NOMO-1 (cell line): ENCODE measurements around the gene TARBP1.
"Not testable (repeated sequence)": the region's sequence is repeated elsewhere in the genome, so short reads cannot be mapped to it uniquely, and the experiment has no call there.

Experiments used
- DNase-seq, 2 experiments: peaks; one replicate each; lab custom pipeline; 2025; ENCODE audit not compliant: unreplicated experiment in 2 of 2; lab: John Stamatoyannopoulos, UW

Gene TARBP1

DNA sequence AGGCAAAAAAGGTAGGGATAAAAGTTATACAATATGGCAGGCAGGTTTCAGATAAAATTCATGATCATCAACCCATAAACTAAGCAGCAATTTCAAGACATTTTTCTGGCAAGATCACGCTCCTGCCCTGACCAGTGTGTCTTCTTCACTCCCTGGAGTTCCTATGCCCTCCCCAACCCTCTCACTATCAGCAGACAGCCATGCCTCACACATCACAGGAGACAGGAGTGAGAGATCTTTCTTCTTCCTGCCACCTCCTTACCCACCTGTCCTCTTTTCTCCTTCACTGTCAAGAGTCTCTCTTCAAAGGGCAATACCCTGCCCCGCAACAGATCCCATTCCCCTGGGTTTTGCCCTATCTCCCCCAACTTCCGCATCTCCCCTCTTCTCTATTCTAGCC lies 77.3 kb downstream of the TARBP1 start:
- no peak for DNase-seq

DNA sequence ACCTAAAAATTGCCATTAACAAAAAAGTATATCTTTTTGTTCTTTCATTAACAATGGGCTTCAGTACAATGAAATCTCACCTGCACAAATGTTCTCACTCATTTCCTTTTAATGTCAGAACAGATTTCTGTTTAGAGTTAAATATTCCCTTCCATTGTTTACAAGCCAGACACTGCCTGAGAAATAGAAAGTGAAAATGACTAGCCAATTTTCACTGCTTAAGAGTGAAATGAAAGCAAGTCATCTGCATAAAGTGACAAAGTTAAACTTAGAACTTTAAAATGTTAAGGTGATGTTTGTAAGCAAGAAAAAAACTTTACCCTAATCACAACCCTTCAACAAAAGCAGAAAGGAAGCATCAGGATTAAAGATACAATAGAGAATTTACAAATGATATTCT lies 78.2 kb downstream of the TARBP1 start:
- DNase-seq = peak in 1 of 2 experiments; percentile 29

DNA sequence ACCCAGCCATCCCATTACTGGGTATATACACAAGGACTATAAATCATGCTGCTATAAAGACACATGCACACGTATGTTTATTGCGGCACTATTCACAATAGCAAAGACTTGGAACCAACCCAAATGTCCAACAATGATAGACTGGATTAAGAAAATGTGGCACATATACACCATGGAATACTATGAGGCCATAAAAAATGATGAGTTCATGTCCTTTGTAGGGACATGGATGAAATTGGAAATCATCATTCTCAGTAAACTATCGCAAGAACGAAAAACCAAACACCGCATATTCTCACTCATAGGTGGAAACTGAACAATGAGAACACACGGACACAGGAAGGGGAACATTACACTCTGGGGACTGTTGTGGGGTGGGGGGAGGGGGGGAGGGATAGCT lies 79.5 kb downstream of the TARBP1 start:
- not testable (repeated sequence) for DNase-seq

DNA sequence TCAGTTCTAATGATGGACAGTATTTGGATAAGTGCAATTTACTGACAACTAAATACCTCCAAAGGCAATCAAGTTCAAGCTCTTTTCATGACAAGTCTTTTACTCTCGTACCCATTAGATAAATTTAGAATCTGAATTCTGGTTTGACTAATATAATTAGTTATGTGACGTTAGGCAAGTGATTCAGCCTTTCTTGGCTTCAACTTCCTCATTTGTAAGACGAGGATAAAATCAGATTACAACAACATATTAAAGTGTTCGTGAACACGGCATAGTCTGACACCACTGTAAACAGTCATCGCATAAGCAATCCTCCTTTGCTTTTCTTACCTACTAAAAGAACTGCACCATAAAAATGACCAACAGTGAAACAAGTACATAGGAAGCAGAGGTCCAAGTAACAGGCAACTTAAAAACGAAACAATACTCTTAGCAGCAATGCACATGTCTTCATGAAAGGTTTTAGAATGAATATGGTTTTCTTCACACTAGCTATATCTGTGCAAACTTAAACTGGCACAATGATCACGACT lies 80.1 kb downstream of the TARBP1 start:
- DNase-seq = peak; percentile 21 to 89

DNA sequence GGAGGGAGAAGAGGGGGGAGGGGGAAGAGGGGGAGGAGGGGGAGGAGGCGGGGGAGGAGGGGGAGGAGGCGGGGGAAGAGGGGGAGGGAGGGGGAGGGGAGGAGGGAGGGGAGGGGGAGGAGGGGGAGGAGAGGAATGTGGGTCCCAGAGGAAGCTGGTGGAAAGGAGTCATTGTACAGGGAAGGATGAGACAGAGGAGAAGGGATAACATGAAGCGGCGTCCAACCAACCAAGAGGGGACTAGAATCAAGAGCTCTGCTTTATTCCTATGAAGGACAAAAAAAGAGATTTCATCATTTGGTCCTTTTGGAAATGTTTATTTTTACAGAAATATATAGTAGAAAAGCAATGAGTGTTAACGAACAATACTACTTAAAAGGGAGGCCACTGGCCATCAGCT lies 81.2 kb downstream of the TARBP1 start:
- DNase-seq = no peak

DNA sequence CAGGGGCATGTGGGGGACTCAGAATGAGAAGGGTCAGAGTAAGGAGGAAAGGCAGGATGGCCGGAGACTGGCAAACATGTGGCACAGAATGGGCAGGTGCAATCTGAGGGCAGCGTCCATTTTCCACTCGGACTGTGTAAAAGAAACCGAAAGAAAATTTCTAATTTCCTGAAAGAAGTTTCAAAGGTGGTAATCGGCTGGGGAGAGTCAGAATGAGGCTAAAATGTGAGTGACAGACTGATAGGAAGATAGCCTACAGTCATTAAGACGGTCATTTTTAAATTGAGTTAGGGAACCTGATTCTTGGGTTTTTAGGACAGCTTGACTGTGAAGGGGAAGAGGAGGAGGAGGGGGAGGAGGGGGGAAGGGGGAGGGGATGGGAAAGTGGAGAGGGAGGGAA lies 82.1 kb downstream of the TARBP1 start:
- DNase-seq = peak in 1 of 2 experiments; percentile 3

DNA sequence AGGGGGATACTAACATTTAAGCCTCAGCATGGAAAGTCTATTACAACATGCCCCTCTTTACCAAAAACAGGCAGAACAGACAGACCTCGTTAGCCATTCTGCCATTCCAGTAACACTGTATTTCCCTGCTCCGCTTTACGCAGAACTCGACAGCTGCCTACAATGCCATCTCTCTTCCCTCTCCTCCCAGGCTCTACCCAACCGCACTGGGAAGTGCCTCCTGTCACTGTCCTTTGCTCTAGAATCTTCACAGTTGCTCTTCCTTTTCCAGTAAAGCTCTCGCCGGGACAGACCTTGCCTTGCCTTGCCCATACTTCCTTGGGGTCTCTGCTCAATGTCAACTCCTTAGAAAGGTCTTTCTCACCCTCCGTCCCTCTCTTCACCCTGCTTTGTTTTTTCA lies 82.9 kb downstream of the TARBP1 start:
- DNase-seq = no peak

DNA sequence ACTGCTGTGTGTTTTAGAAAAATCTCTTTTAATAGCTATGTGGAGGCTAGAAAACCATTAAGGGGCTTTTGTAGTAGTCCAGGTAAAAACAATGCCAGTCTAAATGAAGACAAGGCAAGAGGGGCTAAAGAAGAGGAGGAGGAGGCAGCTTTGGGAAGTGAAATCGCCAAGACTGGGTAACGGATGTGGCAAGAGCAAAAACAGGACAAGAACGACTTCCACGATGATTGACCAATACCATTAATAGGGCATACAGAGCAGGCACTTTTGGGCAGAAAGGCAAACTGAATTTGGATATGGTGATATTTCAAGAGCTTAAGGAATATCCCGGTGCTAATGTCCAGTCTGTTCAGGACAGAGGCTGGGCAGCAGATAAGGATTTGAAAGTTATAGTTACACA lies 83.7 kb downstream of the TARBP1 start:
- DNase-seq = peak; percentile 35 to 47

DNA sequence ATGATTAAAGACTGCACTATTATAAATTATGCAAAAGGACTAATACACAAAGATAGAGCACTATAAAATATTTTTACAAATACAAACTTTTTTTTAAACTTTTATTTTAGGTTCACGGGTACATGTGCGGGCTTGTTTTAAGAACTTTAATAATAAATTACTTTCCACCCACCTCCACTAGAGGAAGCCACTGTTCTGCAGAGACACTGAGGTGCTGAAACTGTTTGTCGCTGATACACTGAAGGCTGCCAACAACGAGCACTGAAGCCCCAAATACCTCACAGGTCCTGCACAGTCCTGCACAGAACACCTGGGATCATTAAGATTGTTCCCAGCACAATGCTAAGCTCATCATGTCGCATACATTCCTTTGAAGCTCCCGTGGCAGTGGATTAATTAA lies 85.8 kb downstream of the TARBP1 start:
- DNase-seq = no peak

DNA sequence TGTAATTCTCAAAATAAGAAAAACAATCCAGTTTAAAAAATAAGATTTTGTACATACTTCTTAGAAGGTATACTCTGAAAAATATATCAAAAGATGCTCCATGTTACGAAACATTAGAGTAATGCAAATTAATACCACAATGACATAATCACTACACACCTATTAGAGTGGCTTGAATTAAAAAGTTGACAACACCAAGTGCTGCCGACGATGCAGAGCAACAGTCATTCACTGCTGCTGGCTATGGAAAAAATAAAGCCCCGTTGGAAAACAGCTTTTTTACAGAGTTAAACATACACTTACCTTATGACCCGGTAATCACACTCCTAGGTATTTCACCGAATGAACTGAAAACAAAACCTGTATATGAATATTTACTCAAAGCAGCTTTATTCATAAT lies 90.9 kb downstream of the TARBP1 start:
- DNase-seq = no peak

DNA sequence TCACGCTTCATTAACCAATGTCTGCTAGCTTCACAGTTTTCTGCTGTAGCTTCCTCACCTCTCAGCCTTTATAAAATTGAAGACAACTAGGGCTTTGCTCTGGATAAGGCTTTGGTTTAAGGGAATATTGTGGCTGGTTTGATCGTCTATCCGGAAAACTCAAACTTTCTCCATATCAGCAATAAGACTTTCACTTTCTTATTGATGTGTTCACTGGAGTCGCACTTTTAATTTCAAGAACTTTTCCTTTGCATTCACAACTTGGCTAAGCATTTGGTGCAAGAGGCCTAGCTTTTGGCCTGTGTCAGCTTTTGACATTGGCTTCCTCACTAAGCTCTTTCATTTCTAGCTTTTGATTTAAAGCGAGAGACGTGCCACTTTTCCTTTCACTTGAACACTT lies 92.9 kb downstream of the TARBP1 start:
- DNase-seq = no peak

DNA sequence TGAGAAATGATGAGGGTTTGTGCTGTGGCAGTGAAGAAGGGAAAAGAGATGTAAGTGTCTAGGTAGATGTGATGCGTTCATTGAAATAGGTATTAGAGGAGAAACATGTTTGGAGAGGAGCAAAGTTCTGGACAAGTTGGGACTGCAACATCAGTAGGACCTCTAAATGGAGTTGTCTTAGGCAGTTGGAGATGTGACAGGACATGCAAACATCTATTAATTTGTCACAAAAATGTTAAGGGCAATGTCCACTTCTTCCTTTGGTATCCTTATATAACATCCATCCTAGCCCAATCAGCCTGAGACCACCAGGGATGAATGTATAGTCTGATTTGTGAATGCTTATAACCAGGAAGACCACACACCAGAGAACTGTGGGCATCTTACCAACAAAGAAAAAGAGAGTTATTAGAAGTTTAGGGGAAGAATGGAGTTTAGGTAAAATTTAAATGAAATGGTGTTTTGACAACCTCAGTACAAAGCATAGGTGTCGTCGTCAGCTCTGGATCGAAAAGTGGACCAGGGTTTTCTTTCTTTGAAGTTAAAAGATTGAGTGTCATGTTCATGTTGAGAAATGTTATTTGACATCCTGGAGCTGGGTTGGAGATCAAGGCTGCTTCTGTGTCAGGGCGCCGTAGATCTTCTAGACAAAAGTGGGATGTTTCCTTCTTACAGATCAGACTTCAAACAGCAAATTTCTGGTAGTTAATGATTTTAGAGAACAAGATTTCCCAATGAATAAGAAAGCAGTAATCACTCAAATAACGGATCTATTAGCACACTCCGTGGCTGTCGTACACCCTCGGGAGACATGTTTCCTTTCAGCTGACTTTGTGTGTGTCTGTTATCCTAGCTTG lies 97.1 kb downstream of the TARBP1 start:
- no peak for DNase-seq

DNA sequence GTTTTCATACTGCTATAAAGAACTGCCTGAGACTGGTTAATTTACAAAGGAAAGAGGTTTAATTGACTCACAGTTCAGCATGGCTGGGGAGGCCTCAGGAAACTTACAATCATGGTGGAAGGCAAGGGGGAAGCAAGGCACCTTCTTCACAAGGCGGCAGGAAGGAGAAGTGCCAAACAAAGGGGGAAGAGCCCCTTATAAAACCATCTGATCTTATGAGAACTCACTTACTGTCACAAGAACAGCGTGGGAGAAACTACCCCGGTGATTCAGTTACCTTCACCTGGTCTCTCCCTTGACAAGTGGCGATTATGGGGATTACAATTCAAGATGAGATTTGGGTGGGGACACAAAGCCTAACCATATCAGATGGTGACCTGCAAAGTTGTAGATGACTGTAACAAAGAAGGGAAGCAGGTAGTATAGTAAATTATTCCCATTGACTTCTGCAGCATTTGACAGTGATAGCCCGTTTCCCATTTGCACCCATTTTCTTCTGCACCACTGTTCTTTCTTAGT lies 99.3 kb downstream of the TARBP1 start:
- not testable (repeated sequence) for DNase-seq

DNA sequence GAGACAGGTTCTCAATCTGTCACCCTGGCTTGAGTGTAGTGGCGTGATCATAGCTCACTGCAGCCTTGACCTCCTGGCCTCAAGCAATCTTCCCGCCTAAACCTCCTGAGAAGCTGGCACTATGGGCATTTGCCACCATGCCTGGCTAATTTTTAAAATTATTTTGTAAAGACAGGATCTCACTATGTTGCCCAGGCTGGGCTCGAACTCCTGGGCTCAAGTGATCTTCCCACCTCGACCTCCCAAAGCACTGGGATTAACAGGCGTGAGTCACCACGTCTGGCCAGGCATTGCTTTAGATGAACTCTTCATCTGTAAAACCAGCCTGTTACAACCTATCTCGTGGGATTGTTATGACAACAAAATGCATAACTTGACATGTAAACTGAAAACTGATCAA lies 103.3 kb downstream of the TARBP1 start:
- DNase-seq = no peak

DNA sequence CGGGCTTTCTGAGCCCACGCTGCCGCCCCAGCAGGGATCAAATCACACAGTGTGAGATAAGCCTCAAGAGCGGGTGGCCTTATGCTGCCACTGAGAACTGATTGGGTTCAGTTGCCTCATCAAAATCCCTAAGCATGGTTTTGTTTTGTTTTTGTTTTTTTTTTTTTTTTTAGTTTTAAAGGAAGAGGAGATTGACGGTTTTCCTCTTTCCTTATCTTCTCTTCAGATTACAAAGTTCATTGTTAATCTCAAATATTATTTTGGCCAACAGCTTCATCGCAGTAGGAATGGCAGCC lies 105.1 kb downstream of the TARBP1 start:
- no peak for DNase-seq

DNA sequence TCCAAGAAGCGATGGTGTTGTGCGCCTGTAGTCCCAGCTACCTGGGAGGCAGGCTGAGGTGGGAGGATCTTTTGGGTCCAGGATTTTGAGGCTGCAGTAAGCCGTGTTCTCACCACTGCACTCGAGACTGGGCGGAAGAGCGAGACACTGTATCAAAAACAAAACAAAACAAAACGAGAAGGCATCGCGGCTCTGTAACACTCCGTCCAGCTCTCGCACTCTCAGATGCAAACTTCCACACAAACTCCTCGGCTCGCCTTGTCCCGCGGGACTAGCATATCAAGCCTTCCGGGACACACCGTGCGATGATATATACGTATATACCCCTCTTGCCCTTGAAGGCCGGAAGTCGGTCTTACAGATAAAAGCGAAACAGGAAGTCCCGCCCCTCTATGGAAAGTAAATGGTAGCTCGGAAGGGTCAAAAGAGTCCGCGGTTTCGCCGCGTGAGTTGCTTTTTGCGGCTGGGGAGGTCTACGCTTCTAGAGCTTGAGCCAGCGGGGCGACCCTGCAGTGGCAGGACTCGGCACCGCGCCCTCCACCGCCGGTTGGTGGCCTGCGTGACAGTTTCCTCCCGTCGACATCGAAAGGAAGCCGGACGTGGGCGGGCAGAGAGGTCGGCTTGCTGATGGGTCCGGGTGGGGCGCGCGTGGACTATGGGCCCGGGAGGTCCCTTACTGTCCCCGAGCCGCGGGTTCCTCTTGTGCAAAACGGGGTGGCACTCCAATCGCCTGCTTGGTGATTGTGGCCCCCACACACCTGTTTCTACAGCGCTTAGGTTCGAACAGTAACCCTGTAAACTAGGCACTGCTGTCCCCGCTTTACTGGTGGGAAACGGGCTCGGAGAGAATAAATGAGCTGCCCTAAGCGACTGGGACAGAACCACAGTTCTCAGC lies 105.7 kb downstream of the TARBP1 start, which contains the start of gene COA6:
Gene COA6, plus strand, starts transcription at position 393 of the 895 bp plus-strand sequence. Its CDS starts 11 bp downstream, at position 404.
- DNase-seq = peak; percentile 93

DNA sequence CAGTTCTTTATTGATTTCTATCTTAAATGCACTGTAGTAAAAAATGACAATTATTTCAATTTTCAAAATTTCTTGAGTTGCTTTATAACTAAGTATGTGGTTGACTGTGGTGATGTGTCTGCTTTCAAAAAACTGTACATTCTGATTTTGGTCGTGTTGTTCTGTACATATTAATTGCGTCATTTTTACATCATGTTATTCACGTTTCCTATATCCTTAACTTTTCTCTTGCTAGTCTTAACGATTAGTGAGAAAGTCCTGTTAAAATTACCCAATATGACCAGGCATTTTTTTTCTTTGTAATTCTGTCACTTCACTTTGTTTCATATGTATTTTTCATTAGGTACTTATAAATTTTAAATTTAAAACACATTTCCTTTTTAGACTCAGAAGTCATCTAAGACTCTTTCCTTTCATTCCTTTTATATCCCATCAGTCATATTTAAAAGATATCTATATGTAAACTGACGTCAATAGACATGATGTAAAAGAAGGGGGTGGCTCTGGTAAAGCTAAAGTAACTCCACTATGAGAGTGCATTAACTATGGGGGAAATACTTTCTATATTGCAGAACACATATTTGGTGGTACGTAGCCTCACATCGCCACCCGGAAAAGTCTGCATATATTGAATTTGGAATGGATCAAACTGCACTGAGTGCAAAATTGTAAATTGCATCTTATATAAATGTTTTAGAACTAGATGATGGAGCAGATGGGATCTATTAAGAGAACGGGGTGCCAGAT lies 106.8 kb downstream of the TARBP1 start:
- peak; percentile 4 to 14 for DNase-seq

DNA sequence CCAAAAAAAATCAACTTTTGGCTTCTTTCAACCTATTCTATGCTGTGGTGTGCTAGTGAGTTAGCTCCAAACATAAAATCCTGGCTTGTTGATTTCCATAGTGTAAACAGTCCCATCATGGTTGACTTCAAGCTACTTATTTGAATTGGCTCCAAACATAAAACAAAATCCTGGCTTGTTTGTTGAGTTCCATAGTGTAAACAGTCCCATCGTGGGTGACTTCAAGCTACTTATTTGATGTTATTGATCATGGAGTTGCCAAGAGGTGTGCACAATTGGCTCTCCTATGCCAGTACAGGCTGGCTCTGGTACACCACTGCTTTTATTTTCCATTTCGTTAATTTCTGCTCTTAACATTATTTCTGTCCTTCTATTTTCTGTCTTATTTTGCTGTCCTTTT lies 107.6 kb downstream of the TARBP1 start:
- DNase-seq = no peak

DNA sequence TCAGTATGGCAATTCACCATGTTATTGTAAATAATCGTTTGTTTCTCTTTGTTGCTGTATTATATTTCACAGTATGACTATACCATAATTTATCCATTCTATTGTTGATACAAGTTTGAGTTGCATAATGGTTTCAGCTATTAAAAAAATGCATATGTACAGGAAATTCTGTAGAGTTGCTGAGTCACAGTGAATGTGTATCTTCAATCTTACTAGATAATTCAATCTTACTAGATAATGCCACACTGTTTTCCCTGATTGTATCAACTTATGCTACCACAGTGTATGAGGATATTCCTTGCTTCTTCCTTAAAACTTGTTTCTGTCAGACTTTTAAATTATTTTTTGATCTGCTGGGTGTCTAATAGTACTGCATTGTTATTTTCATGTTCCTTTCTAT lies 109.2 kb downstream of the TARBP1 start:
- DNase-seq = peak in 1 of 2 experiments; percentile 25

DNA sequence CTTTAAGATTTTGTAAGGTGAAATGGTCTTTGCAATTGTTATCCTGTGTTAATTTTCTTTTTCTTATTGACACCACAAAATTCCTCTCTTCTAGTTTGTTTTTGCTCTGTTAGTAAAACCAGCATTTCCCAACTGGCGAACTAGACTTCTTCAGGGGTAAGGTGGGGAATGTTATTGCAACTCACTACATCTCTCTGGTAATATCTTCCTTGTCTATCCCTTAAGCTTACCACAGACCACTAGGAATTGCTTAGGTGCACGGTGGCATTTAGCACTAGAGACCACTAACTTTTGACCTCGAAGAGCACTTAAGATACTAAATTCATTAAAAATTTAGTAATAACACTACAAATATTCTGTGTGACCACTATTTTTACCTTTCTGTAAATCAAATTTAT lies 109.9 kb downstream of the TARBP1 start:
- DNase-seq = no peak
